Head of caudate nucleus (tissue), 42 donors: ENCODE data around the gene CDH22.

Experiments used
- DNase-seq, 42 donors: peaks; one replicate each; pipeline versions ENCODE4 v3.0.0 to v3.0.0-alpha.2; 2020 to 2021; ENCODE audit warnings: mixed read lengths in 7 of 42
- intact Hi-C: fragments of 100-400 bp; cut with DNase I; formaldehyde crosslinking; loops from one replicate; pipeline ENCODE4 v1.15.0; 2022

CDH22 gene

DNA sequence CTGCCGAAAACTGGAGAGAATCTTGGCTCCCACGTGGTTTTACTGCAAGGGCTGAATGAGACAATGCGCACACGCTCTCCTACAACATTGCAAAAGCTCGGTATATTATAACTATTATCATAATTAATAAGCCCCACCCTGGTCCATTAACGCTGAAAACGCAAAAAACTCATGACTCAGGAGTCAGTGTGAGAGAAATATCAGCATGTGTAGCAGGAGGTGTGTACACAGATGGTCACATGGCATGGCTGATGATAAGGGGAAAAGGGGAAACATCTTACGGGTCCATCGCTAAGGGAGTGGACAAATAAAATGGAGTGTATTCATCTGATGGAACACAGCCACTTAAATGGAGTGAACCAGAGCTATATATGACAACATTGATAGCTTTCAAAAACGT is 29.2 kb downstream of the CDH22 start:
- no peak for DNase-seq
- intact Hi-C loops, result no loop called here

DNA sequence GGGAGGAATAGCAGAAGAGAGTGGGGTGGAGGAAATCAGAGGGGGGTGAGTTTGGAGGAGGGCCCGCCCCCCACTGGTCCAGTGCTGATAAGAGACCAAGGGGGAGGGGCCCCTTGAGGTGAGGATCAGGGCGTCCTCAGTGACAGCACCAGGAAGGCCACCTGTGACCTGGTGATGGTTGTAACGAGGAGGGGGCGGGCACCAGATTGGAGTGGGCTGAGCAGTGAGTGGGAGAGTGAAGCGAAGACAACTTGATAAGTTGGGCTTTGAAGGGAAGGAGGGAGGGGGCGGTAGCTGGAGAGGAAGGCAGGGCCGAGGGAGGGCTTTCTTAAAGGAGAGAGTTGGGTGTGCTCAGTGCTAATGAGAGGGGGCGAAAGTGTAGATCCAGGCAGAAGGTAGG is 30.7 kb downstream of the CDH22 start:
- intact Hi-C loops, result no loop called here

DNA sequence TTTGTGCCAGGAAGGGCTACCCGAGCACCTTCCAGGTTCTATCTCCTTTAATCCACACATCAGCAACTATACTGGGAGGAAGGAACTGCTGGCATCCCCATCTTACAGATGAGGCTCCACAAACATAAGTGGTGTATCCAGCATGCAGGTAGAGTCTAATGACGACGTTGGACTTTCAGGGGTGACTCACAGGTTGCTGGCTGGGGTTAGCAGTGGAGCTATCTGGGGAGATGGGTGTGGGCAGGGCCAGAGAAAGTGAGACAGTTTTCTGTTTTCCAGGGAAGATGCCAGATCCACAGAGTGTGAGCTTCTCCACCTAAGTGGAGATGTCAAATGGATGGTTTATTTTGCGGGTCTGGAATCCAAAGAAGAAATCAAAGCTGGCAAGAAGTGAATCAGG is 31.8 kb downstream of the CDH22 start:
- intact Hi-C loops, result no loop called here
- no peak for DNase-seq

More for the DNA sequence above, 30.7 kb downstream of the CDH22 start:
- DNase-seq, result peak in 27 of 42 donors; percentile 11 to 82 (median 44)

DNA sequence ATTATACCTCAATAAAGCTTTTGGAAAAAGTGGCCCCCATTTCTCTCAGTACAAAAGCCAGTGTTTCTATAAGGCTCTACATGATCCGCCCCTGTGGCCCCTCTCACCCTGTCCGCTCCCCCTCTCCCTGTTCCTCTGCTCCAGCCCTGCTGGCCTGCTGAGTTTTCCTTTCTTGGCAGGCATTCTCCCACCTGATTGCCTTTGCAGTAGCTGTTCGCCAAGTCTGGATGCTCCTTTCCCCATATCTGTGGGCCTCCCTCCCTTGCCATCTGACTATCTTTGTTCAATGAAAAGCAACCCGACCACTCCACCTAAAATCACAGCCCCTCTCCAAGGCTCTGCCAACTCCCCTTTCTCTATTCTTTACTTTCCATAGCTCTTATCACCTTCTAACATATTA is 33.2 kb downstream of the CDH22 start:
- intact Hi-C loops, result no loop called here
- no peak for DNase-seq

DNA sequence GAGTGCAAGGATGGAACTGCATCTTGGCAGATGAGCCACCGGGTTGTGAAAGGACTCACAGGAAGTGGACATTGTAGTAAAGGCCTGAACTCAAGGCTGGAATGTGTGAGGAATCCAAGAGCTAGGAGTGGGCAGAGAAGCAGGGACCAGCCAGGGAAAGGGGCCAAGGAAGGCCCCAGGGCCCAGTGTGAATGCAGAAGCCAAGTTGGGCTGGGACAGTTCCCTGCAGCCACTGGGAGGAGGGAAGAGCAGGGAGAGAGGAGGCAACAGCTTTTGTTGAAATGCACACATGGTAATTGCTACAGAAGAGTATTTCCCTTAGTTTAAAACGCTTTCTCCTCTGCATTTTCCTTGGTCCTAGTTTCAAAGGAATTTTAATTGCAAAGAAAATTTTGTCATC is 34.6 kb downstream of the CDH22 start:
- intact Hi-C loops, result no loop called here
- DNase-seq, result no peak

DNA sequence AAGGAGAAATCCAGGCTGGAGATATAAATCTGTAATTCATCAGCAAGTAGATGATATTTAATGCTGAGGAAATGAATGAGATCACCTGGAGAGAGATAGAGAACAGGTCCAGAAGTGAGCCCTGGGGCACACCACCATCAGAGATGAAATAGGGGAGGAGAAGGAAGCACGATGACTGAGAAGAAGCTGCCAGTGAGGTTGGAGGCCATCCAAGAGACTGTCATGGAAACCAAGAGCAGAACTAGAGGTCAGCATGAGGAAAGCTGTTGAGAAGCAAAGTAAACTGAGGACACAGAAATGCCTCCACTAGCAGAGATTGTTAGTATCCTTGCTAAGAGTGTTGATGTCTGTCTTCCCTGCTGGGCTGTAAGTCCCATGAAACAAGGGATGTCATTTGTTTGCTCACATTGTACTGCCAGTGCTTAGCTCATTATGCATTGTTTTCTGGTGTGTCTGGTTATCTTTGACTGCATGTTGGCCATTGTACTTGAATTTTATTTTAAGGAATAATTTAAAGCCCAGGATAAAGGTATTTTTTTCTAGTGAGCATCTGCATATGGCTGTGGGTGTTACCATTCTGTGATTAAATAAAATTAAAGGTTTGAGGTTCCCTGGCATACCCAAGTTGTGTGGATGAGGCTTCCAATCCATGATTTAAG is 35.8 kb downstream of the CDH22 start:
- DNase-seq, result no peak
- intact Hi-C loops, result no loop called here

DNA sequence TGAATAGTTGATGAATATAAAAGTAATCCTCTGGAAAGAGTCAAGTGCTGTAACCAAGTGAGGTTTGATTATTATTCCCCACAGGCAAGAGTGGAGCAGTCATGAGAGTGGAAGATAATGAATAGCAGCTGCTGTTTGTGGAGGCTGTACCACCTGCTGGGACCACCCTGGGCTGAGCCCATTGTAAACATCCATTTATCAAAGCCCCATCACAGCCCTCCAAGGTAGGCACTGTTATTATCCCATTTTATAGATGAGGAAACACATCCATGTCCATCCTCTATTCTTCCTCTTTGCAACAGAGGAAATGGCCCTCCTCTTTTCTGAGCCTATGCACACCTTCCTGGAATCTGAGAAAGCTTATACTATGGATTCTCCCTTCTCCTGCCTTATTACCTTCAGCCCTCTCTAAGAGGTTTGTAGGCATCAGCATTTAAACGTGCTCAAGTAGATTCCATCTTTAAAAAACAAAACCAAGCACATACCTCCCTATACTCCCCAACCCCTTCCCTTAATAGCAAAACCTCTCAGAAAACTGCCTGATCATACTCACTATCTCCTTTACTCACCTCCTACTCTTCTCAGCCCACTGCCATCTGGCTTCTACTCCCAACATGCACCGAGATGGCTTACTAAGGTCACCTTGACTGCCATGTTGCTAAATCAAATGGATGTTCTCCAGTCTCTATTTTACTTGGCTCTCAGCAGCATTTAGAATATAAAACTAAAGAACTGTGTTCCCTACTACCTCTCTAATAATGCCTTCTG is 37.1 kb downstream of the CDH22 start:
- intact Hi-C loops, result no loop called here
- no peak for DNase-seq

DNA sequence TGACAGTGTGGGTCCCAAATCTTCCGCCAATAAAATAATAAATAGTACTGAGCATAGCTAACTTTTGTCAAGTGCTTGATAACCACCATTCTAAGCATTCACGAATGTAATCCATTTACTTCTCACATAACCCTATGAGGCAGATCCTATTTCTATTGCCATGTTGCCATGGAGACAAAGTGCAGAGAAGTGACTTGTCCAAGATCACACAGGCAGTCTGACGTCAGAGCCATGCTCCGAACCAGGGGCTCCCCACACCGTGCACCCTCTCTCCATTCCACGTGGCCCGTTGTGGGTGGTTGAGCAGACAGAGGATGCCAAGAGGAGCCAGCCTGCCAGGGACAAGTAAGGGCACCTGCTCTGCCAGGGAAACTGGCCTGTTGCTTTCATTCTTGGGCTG is 38.9 kb downstream of the CDH22 start:
- intact Hi-C loops, result no loop called here
- no peak for DNase-seq

DNA sequence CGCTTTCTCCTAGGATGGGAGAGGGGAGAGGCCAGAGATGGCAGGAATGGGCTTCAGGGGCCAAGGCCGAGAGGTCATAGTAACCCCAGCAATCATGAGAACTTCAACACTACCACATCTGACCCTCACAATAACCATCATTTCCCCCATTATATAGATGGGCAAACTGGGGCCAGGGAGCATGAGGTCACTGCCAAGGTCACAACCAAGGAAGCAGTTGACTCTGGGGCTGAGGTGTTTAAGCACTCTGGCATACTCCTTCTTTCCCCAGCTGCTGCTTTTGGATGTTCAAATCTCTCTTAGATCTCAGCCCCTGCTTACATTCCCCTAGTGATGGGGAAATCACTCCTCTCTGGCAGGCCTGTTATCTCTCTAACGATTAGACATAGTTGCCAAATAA is 39.6 kb downstream of the CDH22 start:
- no peak for DNase-seq
- intact Hi-C loops, result no loop called here

DNA sequence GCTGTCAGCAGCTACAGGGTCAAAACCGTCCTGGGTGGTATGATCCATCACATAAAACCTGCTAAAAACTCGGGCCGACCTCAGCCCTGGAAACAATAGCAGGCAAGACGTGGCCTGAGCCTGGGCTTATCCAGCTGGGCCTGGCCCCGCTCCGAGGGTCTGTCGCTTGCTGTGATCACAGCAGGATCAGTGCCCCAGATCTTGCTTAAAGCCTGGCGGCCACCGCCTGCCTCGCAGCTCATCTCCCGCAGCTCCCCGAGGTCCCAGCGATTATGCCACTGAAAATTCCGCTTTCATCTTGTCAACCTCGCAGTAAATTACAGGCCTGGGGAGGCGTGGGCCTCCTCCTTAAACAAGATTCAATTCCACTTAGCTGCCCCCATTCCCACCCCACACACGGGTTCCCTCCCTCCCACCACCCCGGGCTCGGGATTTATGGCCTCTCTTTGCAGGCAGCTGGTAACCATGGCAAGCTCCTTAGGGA is 40.1 kb downstream of the CDH22 start:
- DNase-seq, result peak in 6 of 42 donors; percentile 11 to 52 (median 28)
- intact Hi-C loops, result no loop called here

DNA sequence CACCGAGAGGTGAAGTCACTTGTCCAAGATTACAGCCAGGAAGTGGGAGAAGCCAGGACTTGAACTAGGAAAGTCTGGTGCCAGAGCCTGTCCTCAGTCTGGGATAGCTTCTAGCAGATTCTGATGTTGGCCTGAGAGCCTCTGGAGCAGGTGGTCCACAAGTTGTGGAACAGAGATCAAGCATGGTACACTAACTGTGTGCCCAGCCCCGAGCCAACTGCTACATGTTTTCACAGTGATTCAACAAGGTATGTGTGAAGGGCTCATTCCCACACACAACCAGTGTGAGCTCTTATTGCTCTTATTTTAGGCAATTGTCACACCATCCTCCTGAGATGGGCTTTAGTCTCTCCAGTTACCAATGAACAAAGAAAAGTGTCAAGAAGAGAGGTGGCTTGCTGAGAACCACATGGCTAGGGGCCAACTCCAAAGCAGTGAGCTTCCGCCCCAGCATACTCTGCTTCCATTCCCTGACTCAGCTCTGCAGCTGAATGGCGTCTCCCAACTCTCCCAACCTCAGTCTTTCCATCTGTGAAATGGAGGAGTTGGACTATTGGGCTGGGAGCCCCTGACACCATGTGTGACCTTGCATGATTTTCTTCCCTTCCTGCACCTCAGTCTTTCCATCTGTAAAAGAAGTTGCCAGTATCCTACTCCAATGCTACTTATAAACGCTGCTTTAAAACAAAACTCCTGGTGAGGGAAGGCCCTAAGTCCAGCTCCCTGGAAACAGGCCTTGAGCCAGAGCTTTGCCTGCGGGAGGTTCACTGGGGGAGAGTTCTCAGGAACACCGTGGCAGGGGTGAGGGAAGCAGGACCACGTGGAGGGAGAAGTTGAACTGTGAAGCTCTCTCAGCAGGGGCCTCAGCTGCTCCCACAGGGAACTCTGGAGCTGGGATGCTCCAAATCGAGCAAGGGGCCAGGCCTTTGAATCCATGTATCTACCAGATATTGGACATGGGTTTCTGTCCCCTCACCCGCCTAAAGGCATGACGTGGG is 40.9 kb downstream of the CDH22 start:
- no peak for DNase-seq
- intact Hi-C loops, result no loop called here

DNA sequence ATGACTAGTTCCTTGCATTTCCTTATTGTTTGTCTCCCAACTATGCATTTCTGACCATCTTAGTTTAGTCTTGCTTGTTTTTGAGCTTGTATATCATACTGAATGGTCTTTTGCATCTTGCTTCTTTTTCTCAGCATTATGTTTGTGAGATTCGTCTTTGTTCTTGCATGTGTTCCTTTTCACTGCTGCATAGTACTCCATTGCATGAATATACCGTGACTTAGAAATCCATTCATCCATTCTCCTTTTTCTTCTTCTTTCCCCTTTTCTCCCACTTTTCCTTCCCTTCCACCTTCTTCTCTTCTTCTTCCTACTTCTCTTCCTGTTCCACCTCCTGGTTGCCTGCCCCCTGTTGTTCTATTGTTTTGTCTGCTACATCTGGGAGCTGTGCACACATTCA is 42.8 kb downstream of the CDH22 start:
- no peak for DNase-seq
- intact Hi-C loops, result no loop called here

DNA sequence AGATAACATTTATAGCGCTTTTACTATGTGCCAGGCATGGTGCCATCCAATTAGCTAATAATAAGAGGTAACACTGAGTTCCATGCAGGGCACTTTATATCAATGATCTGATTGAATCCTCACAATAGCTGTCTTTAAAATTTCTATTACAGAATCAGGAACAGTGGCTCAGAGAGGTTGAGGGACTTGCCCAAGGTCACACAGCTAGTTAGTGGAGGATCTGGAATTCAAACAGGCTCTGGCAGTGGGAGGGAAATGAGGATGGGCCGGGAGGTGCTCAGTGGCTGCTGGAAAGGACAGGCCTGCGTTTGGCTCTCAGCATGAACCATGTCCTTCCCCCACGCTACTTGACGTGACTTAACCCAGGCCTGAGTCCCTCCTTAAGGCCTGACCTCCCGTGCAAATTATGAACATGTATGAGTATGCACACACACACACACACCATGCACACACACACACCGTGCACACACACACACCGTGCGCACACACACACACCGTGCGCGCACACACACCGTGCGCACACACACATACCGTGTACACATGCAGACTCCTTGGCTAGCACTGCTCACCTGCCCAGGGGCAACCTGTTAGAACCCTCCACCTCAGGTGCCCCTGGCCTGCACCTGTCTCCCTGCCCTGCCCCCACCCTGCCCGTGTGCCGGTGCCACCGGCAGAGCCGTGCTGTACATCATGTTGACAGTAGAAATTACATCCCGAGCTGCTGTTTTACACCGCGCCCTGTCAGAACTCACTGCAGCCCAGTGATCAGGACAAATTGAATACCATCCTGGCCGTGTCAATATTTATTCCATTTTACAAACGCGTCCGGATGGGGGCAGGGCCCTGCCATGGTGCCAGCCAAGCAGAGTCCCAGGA is 43.7 kb downstream of the CDH22 start:
- intact Hi-C loops, result no loop called here
- no peak for DNase-seq

DNA sequence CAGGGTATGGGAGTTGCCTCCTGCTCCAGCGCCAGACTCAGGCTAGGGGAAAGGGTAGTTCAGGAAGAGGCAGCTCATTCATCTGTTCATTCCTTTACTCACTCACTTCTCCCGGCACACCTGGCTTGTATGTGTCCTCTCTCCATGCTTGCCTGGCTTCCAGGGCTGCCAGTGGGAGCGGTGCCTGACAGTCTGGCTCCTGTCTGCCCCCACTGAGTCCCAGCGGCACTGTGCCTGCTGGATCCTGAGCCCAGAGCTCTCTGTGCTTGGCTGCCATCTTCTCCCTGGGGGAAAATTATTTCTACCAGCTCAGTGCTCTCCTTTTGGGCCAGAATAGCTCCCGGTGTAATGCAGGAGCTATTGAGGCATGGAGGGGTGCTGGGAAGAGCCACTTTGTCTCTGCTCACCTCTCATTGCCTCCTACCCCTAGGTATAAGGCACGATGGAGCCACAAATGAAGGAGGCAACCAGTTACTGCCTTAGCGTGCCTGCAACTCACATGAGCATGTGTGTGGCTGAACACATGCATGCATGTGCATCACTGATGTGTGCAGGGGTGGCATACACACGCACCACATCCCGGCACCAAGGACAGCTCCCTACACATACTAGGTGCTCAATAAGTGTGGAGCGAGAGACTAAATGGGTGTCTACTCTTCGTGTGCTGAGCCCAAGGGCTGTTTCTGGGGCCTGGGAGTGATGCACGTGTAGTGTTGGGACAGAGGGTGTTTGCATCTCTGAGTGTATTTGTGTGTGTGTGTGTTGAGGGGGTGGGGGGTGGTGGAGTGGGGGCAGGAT is 46.6 kb downstream of the CDH22 start:
- intact Hi-C loops, result no loop called here
- no peak for DNase-seq

DNA sequence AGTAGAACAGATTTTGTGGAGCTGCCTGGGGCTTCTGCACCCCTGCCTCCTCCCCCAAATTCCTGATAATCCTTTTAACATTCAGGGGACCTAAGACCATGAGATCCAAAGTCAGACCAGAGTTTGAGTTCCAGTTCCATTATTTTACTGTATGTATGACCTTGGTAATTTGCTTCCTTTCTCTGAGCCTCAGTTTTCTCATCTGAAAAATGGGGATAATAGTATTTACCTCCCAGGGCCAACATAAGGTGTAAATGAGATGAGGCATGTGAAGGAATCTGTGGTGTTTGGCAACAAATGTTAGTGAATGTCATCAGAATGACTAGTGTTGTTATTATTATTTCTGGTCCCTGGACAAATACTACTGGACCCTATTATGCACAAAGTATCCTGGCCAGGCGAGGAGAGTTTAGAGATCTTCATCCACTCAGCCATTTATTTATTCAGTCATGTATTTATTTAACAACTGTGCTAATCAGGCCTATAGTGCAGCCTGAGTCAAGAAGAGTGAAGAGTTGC is 47.3 kb downstream of the CDH22 start:
- intact Hi-C loops, result no loop called here
- no peak for DNase-seq

DNA sequence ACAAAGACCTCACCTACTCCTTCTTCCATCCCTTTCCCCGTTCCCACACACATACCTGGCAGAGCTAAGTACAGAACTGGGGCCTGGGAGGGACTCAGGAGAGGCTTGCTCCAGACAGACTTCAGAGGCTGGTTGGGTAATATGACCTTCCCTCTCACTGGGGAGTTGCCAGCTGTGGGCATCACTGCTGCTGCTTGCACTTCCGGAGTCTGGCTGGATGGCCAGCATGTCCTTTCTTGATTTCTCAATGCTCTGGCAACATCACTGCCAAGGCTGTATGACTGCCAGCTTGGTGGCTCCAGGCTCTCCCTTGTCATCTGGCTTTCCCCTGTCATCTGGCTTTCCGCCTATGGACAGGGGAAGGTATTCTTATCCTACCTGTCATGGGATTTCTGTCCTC is 47.8 kb downstream of the CDH22 start:
- DNase-seq, result no peak
- intact Hi-C loops, result no loop called here

DNA sequence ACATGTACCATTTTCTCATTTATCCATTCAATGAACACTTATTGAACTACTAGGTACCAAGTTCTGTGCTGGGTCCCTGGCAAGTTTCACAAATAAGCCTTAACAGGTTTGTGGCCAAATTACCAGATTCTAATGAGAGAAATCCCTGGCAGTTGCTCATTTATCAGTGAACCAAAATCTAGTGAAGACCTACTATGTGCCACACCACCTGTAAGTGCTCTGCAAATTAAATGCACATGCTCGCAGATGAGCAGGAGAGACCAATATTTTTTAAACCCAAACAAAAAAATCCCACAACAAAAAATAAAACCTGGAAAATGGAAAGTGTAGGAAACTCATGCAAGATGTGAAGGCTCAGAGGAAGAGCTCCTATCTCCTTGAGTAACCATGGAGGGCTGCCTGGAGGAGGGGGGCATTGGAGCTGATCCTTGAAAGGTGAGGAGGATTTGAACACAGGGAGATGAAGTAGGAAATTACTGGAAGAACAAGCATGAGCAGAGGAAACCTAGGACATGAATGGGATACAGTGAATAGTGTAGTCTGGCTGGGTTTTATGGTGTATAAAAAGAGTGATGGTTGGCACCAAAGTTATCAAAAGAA is 48.9 kb downstream of the CDH22 start:
- intact Hi-C loops, result no loop called here
- DNase-seq, result no peak
